Measurements from ENCODE around the gene INTS15.

DNA sequence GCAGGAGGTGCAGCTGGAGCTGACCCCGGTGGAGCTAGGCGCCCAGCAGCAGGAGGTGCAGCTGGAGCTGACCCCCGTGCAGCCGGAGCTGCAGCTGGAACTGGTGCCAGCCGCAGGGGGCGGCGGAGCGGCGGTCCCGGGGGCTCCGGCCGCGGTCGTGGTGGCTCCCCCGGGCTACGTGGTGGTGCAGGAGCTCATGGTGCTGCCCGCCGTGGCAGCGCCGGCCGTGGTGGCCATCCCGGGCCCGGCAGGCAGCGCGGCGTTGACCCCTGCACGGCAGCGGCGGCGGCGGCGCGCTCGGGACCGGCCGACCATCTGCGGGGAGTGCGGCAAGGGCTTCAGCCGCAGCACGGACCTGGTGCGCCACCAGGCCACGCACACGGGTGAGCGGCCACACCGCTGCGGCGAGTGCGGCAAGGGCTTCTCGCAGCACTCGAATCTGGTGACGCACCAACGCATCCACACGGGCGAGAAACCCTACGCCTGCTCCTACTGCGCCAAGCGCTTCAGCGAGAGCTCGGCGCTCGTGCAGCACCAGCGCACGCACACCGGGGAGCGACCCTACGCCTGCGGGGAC, 32.4 kb downstream of the INTS15 start:
- TF ChIP-seq, protein P1, sequence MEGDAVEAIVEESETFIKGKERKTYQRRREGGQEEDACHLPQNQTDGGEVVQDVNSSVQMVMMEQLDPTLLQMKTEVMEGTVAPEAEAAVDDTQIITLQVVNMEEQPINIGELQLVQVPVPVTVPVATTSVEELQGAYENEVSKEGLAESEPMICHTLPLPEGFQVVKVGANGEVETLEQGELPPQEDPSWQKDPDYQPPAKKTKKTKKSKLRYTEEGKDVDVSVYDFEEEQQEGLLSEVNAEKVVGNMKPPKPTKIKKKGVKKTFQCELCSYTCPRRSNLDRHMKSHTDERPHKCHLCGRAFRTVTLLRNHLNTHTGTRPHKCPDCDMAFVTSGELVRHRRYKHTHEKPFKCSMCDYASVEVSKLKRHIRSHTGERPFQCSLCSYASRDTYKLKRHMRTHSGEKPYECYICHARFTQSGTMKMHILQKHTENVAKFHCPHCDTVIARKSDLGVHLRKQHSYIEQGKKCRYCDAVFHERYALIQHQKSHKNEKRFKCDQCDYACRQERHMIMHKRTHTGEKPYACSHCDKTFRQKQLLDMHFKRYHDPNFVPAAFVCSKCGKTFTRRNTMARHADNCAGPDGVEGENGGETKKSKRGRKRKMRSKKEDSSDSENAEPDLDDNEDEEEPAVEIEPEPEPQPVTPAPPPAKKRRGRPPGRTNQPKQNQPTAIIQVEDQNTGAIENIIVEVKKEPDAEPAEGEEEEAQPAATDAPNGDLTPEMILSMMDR (IDR thresholded peaks at IDR 0.05) = no peak
- no peak for TF ChIP-seq POLR2A (IDR thresholded peaks at IDR 0.05)
